CD4-positive, alpha-beta T cell treated with Interleukin-6 at 100 ng/mL for 8 hours (primary cell): ENCODE measurements around the gene EPHA6.

Experiments
- DNase-seq: peaks from one replicate; pipeline ENCODE4 v3.0.0-alpha.2; 2020; ENCODE audit warnings: mixed read lengths, low spot score

Gene EPHA6

GRCh38 chr3:97705764-97706163 is 891.4 kb downstream of the EPHA6 start:
- DNase-seq, result no peak

GRCh38 chr3:97706226-97706625 is 891.8 kb downstream of the EPHA6 start:
- DNase-seq, result no peak

DNA sequence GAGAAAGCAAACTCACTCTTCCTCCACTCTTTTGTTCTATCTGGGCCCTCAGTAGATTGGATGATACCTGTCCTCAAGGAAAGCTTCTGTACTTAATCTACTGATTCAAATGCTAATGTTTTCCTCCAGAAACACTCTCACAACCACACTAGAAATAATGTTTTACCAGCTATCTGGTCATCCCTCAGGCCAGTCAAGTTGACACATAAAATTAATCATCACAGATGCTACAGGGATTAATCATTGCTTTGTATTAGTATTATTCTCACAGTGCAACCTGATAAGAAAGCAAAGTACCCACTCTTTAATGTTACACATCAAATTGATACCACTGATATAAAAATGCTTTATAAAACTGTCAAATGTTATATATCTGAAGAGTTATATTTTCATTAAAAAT is 897.3 kb downstream of the EPHA6 start:
- DNase-seq, result no peak

- DNase-seq, result no peak
Measured at GRCh38 chr3:97712919-97713318, 898.5 kb downstream of the EPHA6 start.

GRCh38 chr3:97713634-97714033 is 899.2 kb downstream of the EPHA6 start:
- no peak for DNase-seq

- peak; percentile 59 for DNase-seq
Measured at GRCh38 chr3:97719156-97719821, 904.9 kb downstream of the EPHA6 start.

GRCh38 chr3:97720417-97720816 is 906.0 kb downstream of the EPHA6 start:
- DNase-seq, result no peak

GRCh38 chr3:97721446-97721845 is 907.1 kb downstream of the EPHA6 start:
- DNase-seq, result no peak

DNA sequence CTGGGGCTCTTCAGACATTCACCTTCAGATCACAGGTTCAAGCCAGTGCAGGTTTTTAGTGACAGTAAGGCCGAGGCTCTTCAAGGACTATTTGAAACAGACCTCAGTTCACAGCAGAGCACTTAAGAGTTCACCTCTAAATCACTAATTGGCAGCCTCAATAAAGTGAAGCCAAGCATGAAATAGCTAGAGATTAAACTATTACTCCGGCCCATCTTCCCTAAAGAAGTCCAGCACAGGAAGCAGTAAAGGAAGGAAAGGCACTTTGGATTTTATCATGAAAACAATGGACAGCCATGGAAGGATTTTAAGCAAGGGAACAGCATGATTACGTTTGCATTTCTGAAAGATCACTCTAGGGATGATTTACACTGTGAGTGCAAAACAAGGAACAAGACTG is 922.5 kb downstream of the EPHA6 start:
- DNase-seq, result no peak

GRCh38 chr3:97738761-97739160 is 924.4 kb downstream of the EPHA6 start:
- DNase-seq, result no peak

- no peak for DNase-seq
Measured at GRCh38 chr3:97742036-97742435, 927.6 kb downstream of the EPHA6 start.

- DNase-seq, result no peak
Measured at GRCh38 chr3:97744289-97744688, 929.9 kb downstream of the EPHA6 start.

GRCh38 chr3:97763586-97764406 is 949.4 kb downstream of the EPHA6 start:
- no peak for DNase-seq

GRCh38 chr3:97764407-97765238 is 950.2 kb downstream of the EPHA6 start, which contains the start of gene ARL6:
ARL6 (plus strand) TSS chr3:97764758; CDS start chr3:97768108, 3,350 bp downstream.
- peak; percentile 64 for DNase-seq

DNA sequence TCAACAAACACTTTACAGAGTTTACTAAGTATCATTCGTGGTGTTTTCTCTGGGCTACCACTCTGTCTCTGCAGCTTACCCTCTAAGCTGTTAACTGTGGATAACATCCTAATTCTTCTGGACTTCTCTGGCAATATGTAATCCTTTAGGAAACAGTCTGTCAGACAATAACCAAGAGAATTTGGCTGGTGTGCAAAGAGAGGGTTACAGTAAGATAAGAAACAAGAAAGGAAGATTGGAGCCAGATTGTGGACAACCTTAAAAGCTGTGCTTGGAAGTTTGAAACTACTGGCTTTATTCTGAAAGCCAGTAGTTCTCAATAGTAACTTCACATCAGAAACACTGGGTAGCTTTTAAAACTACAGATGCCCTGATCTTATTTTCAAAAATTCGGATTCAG is 950.9 kb downstream of the EPHA6 start:
- no peak for DNase-seq

- no peak for DNase-seq
Measured at GRCh38 chr3:97772926-97773325, 958.5 kb downstream of the EPHA6 start.

DNA sequence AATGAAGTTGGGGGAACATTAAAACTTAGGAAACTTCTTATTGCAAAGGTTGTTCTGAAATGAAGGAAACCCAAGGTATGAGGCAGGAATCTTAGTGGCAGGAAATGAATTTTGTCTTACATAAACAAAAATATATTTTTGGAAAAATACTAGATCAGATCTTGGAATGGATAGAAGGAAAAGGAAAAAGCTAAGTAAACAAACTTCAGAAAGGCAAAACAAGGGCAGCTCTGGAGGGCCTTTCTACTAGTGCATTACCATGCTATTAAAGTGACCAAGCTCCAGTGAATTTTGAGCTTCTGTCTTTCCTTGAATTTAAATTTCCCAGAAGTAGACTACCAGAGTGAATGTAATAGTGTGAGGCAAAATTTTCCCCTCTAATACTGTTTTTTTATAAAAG is 963.8 kb downstream of the EPHA6 start:
- DNase-seq, result no peak

DNA sequence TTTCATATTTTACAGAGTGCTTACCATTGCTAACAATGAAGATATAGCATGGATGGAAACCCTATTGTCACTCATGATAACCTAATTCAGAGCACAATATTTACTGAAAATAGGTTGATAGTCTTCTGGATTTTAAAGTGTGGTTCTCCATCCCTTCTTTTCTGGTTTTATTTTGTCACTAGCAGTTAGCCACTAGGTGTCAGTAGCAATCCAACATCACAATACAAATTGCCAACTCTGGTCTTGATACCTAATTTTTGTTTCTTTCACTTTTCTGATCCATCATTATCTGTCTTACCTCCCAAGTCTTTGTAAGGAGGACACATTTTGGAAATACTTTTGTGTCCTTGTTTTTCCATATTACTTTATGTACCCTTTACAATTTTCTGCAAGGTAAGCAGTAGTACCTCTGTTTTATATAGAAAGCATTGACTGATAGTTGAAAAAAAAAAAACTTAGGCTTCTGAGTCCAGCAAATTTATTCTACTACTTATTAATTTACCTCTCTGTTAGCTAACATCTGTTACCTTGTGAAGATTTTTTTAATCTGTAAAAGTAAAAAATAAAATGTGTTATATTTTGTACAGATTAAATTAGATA is 979.1 kb downstream of the EPHA6 start:
- DNase-seq, result peak; percentile 54

DNA sequence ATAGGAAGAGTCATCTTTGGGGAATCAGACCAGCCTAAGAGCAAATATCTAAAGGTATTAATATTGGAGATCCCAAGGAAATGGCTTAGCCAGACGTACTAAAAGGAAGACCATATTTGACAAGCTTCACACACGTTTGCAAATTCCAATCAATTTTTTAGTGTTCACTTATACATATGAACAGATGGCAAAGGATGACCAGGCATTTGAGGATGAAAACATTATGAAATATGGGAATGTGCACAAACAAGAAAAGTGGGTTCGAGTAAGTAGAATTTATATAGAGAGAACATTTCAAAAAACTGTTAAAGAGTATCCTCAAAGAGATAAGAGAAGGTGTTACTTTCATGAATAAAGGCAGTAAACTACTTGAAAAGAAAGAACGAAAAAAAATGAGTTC is 981.6 kb downstream of the EPHA6 start:
- no peak for DNase-seq
